Measurements from ENCODE around the gene SCIMP.
"Not testable (repeated sequence)": the region's sequence is repeated elsewhere in the genome, so short reads cannot be mapped to it uniquely, and the experiment has no call there.

SCIMP gene

GRCh38 chr17:5183410-5183793 is 51.3 kb downstream of the SCIMP start:
- DNase-seq, result no peak

GRCh38 chr17:5182597-5183409 is 51.9 kb downstream of the SCIMP start:
- no peak for DNase-seq

- no peak for DNase-seq
Measured at GRCh38 chr17:5181509-5182305, 53.0 kb downstream of the SCIMP start.

- no peak for DNase-seq
Measured at GRCh38 chr17:5179003-5179402, 55.7 kb downstream of the SCIMP start.

GRCh38 chr17:5175027-5175426 is 59.6 kb downstream of the SCIMP start:
- not testable (repeated sequence) for DNase-seq

- not testable (repeated sequence) for DNase-seq
Measured at GRCh38 chr17:5165791-5166564, 68.7 kb downstream of the SCIMP start.

- DNase-seq, result no peak
Measured at GRCh38 chr17:5164436-5164835, 70.2 kb downstream of the SCIMP start.

GRCh38 chr17:5161793-5162192 is 72.9 kb downstream of the SCIMP start:
- not testable (repeated sequence) for DNase-seq

- not testable (repeated sequence) for DNase-seq
Measured at GRCh38 chr17:5160702-5161101, 74.0 kb downstream of the SCIMP start.

Data from activated CD8-positive, alpha-beta memory T cell treated with anti-CD3 and anti-CD28 coated beads for 24 hours (primary cell).